Activated CD8-positive, alpha-beta memory T cell treated with anti-CD3 and anti-CD28 coated beads, Interleukin-2, amount 10 ng/mL, durations not matched to agents 7 days and 5 days (primary cell): ENCODE data around the gene IMP3. TPM values are rescaled to one million over a fixed set of nuclear protein-coding genes. Genes with fewer than 3 reads are reported as not detected.
"Not testable (repeated sequence)": the region's sequence is repeated elsewhere in the genome, so short reads cannot be mapped to it uniquely, and the experiment has no call there.

ENCODE experiments used
- ATAC-seq: fragments of 150-1000 bp; cut with Tn5 transposase; one replicate; pipeline ENCODE4 v1.10.0; 2021; ENCODE audit warnings: moderate library complexity
- CTCF ChIA-PET: fragments of 350-600 bp; sonication (Branson Sonifier 250); formaldehyde crosslinking; loops from one replicate; lab custom pipeline; 2021; ENCODE audit warnings: antibody characterized with exemption; lab: Charles Lee
- DNase-seq: peaks from one replicate; pipeline ENCODE4 v3.0.0-alpha.2; 2020
- H3K27ac Mint-ChIP-seq: one replicate; pipeline ENCODE4 v1.8.0; 2021; ENCODE audit warnings: mild to moderate bottlenecking, mixed read lengths
- H3K27me3 Mint-ChIP-seq: one replicate; pipeline ENCODE4 v1.8.0; 2021; ENCODE audit warnings: mixed read lengths
- H3K36me3 Mint-ChIP-seq: one replicate; pipeline ENCODE4 v1.8.0; 2021; ENCODE audit warnings: mild to moderate bottlenecking, mixed read lengths
- H3K4me1 Mint-ChIP-seq: one replicate; pipeline ENCODE4 v1.8.0; 2021; ENCODE audit warnings: mixed read lengths
- H3K4me3 Mint-ChIP-seq: one replicate; pipeline ENCODE4 v1.8.0; 2021; ENCODE audit warnings: mild to moderate bottlenecking, moderate library complexity, mixed read lengths
- H3K9me3 Mint-ChIP-seq: one replicate; pipeline ENCODE4 v1.8.0; 2022; ENCODE audit warnings: low read depth, mixed read lengths
- total RNA-seq, 2 experiments: library from RNA; stranded (reverse); gene quantifications; one replicate each; pipeline ENCODE4 v1.2.3, GENCODE V29; 2021

The IMP3 gene, protein sequence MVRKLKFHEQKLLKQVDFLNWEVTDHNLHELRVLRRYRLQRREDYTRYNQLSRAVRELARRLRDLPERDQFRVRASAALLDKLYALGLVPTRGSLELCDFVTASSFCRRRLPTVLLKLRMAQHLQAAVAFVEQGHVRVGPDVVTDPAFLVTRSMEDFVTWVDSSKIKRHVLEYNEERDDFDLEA
- 100 to 1,000 TPM in 1 of 2 experiments, 10 to 100 TPM in 1; 84.0 to 109 TPM for total RNA-seq

- Mint-ChIP-seq H3K27me3 (no peaks in the 10 kb centered on the region), H3K4me3 (peak within 1 kb of the TSS; percentile 91), H3K36me3 (peaks cover 16% of the 10 kb centered on the region), H3K9me3 (no peaks in the 10 kb centered on the region), H3K27ac (peak within 1 kb of the TSS; percentile 93), H3K4me1 (peaks cover 35% of the 10 kb centered on the region)
- peak; percentile 98 for DNase-seq
- ATAC-seq = peak; percentile 94
- CTCF ChIA-PET = interaction anchor here (0.6 to 5.7 kb wide), 21 partner anchors 8 to 287 kb away, joined by 3 to 68 read pairs (median 6); partner anchors contain the start of genes MAN2C1, PTPN9, SIN3A and SNUPN
Observed at GRCh38 chr15:75639709-75640482, at the start of gene IMP3. TSS of gene IMP3 (minus strand) at chr15:75640224. CDS start at chr15:75640168, 56 bp downstream.

DNA sequence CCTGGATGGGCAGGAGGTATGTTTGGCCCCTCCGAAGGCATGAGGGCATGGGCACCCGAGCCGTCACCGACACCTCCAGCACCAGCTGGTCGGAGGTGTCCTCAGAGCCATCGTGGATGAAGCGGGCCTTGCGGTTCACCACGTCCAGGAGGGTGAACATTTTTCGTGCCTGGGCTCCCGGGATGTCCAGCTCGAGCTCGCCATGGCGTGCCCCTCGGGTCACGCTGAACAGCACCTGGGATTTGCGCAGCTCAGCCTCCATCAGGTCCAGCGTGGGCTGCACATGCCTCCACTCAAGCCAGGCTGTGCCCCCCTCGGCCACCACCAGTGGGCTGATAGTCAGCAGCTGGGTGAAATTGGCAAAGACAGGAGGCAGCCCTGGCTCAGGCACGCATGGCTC is 49.4 kb upstream of the IMP3 start:
- H3K9me3 Mint-ChIP-seq, ATAC-seq, DNase-seq, H3K27me3 Mint-ChIP-seq, H3K27ac Mint-ChIP-seq, H3K4me3 Mint-ChIP-seq, H3K36me3 Mint-ChIP-seq, CTCF ChIA-PET: not testable (repeated sequence)
- H3K4me1 Mint-ChIP-seq = peaks cover 15% of the 10 kb centered on the region

DNA sequence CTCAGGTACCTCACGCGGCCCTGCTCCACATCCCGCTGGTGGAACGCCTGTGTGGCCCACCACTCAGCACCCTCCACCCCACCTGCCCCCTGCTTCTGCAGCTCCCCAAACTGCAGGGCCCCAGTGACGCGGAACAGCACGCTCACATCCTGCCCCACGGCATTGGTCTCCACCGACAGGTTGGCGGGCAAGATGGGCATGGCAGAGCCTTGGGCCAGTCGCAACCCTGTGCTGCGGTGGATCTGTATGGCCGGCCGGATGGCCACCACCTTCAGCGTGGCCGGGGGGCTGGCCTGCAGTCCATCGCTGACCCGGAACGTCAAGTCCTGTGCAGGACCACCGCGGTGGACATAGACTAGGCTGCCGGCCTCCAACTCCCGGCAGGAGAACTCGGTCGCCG is 48.8 kb upstream of the IMP3 start:
- no peak for ATAC-seq
- CTCF ChIA-PET = no interaction called here
- Mint-ChIP-seq H3K27me3 (peaks cover 9% of the 10 kb centered on the region), H3K4me3 (no peak overlapping the region), H3K4me1 (peaks cover 11% of the 10 kb centered on the region), H3K9me3 (no peaks in the 10 kb centered on the region), H3K27ac (no peak overlapping the region), H3K36me3 (no peaks in the 10 kb centered on the region)
- no peak for DNase-seq

GRCh38 chr15:75688278-75688557 is 48.2 kb upstream of the IMP3 start:
- DNase-seq = no peak
- Mint-ChIP-seq H3K4me3 (no peak overlapping the region), H3K4me1 (peaks cover 7% of the 10 kb centered on the region), H3K27ac (no peak overlapping the region), H3K27me3 (peaks cover 9% of the 10 kb centered on the region), H3K9me3 (no peaks in the 10 kb centered on the region), H3K36me3 (no peaks in the 10 kb centered on the region)
- CTCF ChIA-PET = interaction anchor here (4.5 kb wide), 1 partner anchor 114 kb away, joined by 35 read pairs; no protein-coding TSS in a partner anchor
- ATAC-seq = no peak

GRCh38 chr15:75687486-75688277 is 47.7 kb upstream of the IMP3 start:
- DNase-seq = no peak
- Mint-ChIP-seq H3K36me3 (no peaks in the 10 kb centered on the region), H3K27me3 (peaks cover 8% of the 10 kb centered on the region), H3K9me3 (no peaks in the 10 kb centered on the region), H3K4me1 (peaks cover 4% of the 10 kb centered on the region), H3K27ac (no peak overlapping the region), H3K4me3 (no peak overlapping the region)
- ATAC-seq = no peak
- CTCF ChIA-PET = interaction anchor here (4.5 kb wide), 1 partner anchor 115 kb away, joined by 35 read pairs; no protein-coding TSS in a partner anchor

DNA sequence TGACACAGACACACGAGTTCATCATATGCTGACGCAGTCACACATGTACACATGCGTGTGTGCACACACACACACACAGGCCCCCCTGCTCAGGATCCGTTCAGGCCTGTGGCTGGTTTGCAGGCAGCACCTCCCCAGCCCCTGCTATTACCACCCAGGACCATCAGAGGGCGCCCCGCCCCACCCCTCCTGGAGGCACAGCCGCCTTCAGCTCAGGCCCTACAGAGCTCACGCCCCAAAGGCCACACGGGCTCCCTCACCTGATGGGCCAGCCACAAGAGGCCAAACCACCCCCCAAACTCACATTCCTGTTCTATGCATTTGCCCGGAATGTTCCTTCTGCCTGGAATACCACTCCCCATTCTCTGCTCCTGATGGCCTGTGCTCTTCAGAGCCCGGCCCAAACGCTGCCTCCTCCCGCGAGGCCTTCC is 46.2 kb upstream of the IMP3 start:
- H3K4me1 Mint-ChIP-seq, H3K27me3 Mint-ChIP-seq, H3K27ac Mint-ChIP-seq, H3K4me3 Mint-ChIP-seq, H3K36me3 Mint-ChIP-seq, H3K9me3 Mint-ChIP-seq: not testable (repeated sequence)
- DNase-seq = peak; percentile 87
- CTCF ChIA-PET = interaction anchor here (0.6 to 4.5 kb wide), 19 partner anchors 9 to 1006 kb away, joined by 3 to 35 read pairs (median 4); partner anchors contain the start of genes IMP3, MAN2C1 and SIN3A
- ATAC-seq = peak; percentile 69

DNA sequence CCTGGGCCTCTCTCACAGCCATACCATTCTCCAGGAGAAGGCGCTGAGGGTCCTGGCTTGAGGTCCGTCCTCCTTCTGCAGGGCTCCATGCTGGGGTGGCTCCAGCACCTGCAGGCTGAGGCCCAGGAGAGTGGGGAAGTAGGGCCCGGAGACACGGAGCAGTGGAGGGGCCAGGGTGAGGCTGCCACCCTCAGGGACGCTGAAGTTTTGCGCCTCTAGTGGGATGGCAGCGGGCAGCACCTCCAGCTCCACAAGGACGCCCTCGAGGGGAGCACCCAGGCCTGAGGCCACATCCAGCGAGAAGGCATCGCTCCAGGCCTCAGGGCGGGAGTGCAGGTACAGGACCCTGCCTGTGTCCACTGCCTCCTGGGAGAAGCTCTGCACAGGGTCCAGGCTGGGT is 45.2 kb upstream of the IMP3 start:
- CTCF ChIA-PET = interaction anchor here (1.5 to 4.5 kb wide), 4 partner anchors 8 to 317 kb away, joined by 4 to 35 read pairs (median 20); partner anchors contain the start of gene MAN2C1
- H3K36me3 Mint-ChIP-seq = no peaks in the 10 kb centered on the region
- H3K4me3 Mint-ChIP-seq = no peak overlapping the region
- H3K27ac Mint-ChIP-seq = no peak overlapping the region
- H3K9me3 Mint-ChIP-seq = no peaks in the 10 kb centered on the region
- no peaks in the 10 kb centered on the region for H3K4me1 Mint-ChIP-seq
- H3K27me3 Mint-ChIP-seq = no peaks in the 10 kb centered on the region
- DNase-seq (no peak), ATAC-seq (no peak)

GRCh38 chr15:75684648-75685047 is 44.6 kb upstream of the IMP3 start:
- Mint-ChIP-seq H3K9me3 (no peaks in the 10 kb centered on the region), H3K4me3 (no peak overlapping the region), H3K27ac (no peak overlapping the region), H3K36me3 (no peaks in the 10 kb centered on the region), H3K4me1 (no peaks in the 10 kb centered on the region), H3K27me3 (no peaks in the 10 kb centered on the region)
- CTCF ChIA-PET = interaction anchor here (1.0 to 4.5 kb wide), 6 partner anchors 33 to 316 kb away, joined by 3 to 35 read pairs (median 8); partner anchors contain the start of genes MAN2C1 and SNX33
- ATAC-seq (no peak), DNase-seq (no peak)

DNA sequence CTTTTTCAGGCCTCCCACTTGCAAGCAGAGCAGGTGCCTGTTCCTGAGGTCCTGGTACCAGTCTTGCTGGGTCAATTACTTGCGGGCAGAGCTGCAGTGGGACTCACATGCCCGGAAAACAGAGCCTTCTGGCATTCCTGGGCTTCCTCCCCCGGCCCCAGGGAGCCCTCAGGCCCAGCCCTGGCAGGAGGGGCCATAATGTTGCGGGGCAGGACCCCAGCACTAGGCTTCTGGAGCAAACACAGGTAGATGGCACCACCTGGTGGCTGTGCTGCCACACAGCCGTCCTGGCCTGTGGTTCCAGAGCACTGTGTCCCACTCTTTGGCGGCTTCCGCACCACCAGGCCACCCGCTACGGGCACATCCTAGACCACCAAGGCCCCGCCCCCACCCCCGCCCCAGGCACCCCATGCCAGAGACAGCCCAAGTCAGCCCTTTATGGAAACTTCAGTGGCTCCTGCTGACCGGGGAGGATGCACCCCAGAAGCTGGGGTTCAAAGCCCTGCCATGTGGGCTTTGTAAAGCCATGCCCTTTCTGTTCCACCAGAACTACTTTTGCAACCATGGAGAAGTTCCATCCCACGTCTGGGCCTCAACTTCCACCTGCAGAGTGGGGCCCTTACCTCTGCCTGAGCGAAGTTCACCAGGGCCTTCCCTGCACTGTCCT is 43.8 kb upstream of the IMP3 start:
- not testable (repeated sequence) for H3K36me3 Mint-ChIP-seq, H3K9me3 Mint-ChIP-seq, H3K4me3 Mint-ChIP-seq, H3K4me1 Mint-ChIP-seq, H3K27ac Mint-ChIP-seq, H3K27me3 Mint-ChIP-seq
- ATAC-seq (peak; percentile 89), DNase-seq (peak; percentile 79)
- CTCF ChIA-PET = interaction anchor here (0.6 to 4.5 kb wide), 10 partner anchors 10 to 315 kb away, joined by 3 to 35 read pairs (median 4); partner anchors contain the start of genes MAN2C1 and SNX33

- no peak for ATAC-seq
- no peaks in the 10 kb centered on the region for H3K4me1 Mint-ChIP-seq
Observed at GRCh38 chr15:75682181-75683135, 42.4 kb upstream of the IMP3 start.

GRCh38 chr15:75680007-75680789 is 40.2 kb upstream of the IMP3 start:
- CTCF ChIA-PET = interaction anchor here (1.1 to 4.5 kb wide), 2 partner anchors 122 to 312 kb away, joined by 3 to 22 read pairs; partner anchors contain the start of gene MAN2C1
- H3K36me3 Mint-ChIP-seq = no peaks in the 10 kb centered on the region
- H3K9me3 Mint-ChIP-seq = no peaks in the 10 kb centered on the region
- H3K4me3 Mint-ChIP-seq = no peak overlapping the region
- no peak for ATAC-seq
- H3K4me1 Mint-ChIP-seq = no peaks in the 10 kb centered on the region
- H3K27me3 Mint-ChIP-seq = no peaks in the 10 kb centered on the region
- no peak overlapping the region for H3K27ac Mint-ChIP-seq
- DNase-seq = no peak

More at GRCh38 chr15:75682181-75683135, 42.4 kb upstream of the IMP3 start:
- Mint-ChIP-seq H3K27ac (no peak overlapping the region), H3K9me3 (no peaks in the 10 kb centered on the region), H3K27me3 (no peaks in the 10 kb centered on the region), H3K36me3 (no peaks in the 10 kb centered on the region), H3K4me3 (no peak overlapping the region)
- CTCF ChIA-PET = interaction anchor here (0.9 to 4.5 kb wide), 9 partner anchors 12 to 314 kb away, joined by 3 to 34 read pairs (median 4); partner anchors contain the start of genes MAN2C1 and SNX33
- DNase-seq = no peak
